ENCODE results near the gene PRKCH.

DNA sequence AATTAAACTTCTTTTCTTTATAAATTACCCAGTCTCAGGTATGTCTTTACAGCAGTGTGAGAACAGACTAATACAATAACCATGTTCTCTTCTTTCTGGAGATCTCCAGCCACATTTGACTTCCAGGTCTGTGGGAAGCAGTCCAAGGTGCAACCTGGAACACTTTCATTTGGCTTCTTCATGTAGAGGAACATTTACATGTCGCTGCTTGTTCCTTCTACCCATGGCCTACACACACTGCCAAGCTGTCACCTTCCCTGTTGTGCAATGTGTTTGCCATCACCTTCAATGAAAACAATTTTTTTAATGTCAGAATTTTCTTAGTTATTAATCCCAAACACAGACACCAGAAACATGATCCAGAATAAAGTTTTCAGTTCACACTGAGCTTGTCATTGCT, 104.7 kb downstream of the PRKCH start:
- no peak for TF ChIP-seq EZH2 (IDR thresholded peaks at IDR 0.05; ENCODE audit: borderline replicate concordance)
- TF ChIP-seq, protein P1, sequence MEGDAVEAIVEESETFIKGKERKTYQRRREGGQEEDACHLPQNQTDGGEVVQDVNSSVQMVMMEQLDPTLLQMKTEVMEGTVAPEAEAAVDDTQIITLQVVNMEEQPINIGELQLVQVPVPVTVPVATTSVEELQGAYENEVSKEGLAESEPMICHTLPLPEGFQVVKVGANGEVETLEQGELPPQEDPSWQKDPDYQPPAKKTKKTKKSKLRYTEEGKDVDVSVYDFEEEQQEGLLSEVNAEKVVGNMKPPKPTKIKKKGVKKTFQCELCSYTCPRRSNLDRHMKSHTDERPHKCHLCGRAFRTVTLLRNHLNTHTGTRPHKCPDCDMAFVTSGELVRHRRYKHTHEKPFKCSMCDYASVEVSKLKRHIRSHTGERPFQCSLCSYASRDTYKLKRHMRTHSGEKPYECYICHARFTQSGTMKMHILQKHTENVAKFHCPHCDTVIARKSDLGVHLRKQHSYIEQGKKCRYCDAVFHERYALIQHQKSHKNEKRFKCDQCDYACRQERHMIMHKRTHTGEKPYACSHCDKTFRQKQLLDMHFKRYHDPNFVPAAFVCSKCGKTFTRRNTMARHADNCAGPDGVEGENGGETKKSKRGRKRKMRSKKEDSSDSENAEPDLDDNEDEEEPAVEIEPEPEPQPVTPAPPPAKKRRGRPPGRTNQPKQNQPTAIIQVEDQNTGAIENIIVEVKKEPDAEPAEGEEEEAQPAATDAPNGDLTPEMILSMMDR (IDR thresholded peaks at IDR 0.05; ENCODE audit: poor library complexity), result no peak

Measured in hepatocyte (in vitro differentiated cells).